OCI-LY7 (cell line): Measurements from ENCODE around the gene FRAT2. TPM values are rescaled to one million over a fixed set of nuclear protein-coding genes. Genes with fewer than 3 reads are reported as not detected.

Experiments
- BruUV-seq: library from RNA; stranded (reverse); fragments of 400-500 nt; replicated peaks from 2 replicates; lab custom pipeline; 2021; lab: Mats Ljungman, UMichigan
- CTCF ChIA-PET: fragments of 300-600 bp; sonication (Branson Sonifier 250); formaldehyde crosslinking; loops from one replicate; lab custom pipeline; 2022; ENCODE audit warnings: antibody characterized with exemption; ENCODE audit not compliant: unreplicated experiment; lab: Charles Lee
- POLR2A ChIA-PET: fragments of 300-600 bp; sonication (Branson Sonifier 250); formaldehyde crosslinking; loops from one replicate; lab custom pipeline; 2022; ENCODE audit warnings: antibody characterized with exemption; lab: Charles Lee
- DNase-seq: peaks from one replicate; pipeline ENCODE4 v3.0.0-alpha.2; 2015; ENCODE audit warnings: low spot score
- H2AFZ ChIP-seq: fragments of 200-600 bp; sonication (generic), shearing (Covaris generic); 2 replicates; pipeline ENCODE4 v1.6.1; 2014; ENCODE audit warnings: mild to moderate bottlenecking, antibody characterized with exemption, low read length, moderate library complexity
- H3K27ac ChIP-seq: fragments of 200-600 bp; sonication (generic); 2 replicates; pipeline ENCODE4 v1.5.1; 2014; ENCODE audit warnings: mixed run types, low read depth, mild to moderate bottlenecking, moderate library complexity, low read length, inconsistent platforms; ENCODE audit not compliant: poor library complexity, severe bottlenecking
- H3K36me3 ChIP-seq: fragments of 200-600 bp; sonication (generic); 2 replicates; pipeline ENCODE4 v1.6.1; 2014; ENCODE audit warnings: mild to moderate bottlenecking, antibody characterized with exemption, low read length, moderate library complexity, mixed read lengths; ENCODE audit not compliant: insufficient read depth
- H3K4me1 ChIP-seq: fragments of 200-600 bp; sonication (generic); 2 replicates; pipeline ENCODE4 v1.5.1; 2014; ENCODE audit warnings: mild to moderate bottlenecking, low read length; ENCODE audit not compliant: insufficient read depth, poor library complexity, severe bottlenecking
- H3K4me2 ChIP-seq: fragments of 200-600 bp; sonication (generic); 2 replicates; pipeline ENCODE4 v1.6.1; 2014; ENCODE audit warnings: mild to moderate bottlenecking, low read length
- H3K4me3 ChIP-seq: fragments of 200-600 bp; sonication (generic); 2 replicates; pipeline ENCODE4 v1.5.1; 2014; ENCODE audit warnings: mild to moderate bottlenecking, low read depth, low read length; ENCODE audit not compliant: poor library complexity, severe bottlenecking
- H3K79me2 ChIP-seq: fragments of 200-600 bp; sonication (generic); 2 replicates; pipeline ENCODE4 v1.6.1; 2016; ENCODE audit warnings: low read depth, mild to moderate bottlenecking, low read length, moderate library complexity, mixed read lengths; ENCODE audit not compliant: insufficient read depth
- H3K9me2 ChIP-seq: fragments of 200-600 bp; sonication (generic); 2 replicates; pipeline ENCODE4 v1.6.1; 2016; ENCODE audit warnings: mild to moderate bottlenecking, low read length, mixed read lengths; ENCODE audit not compliant: insufficient read depth
- H3K9me3 ChIP-seq: fragments of 200-600 bp; sonication (generic); 2 replicates; pipeline ENCODE4 v1.6.1; 2014; ENCODE audit warnings: mild to moderate bottlenecking, mixed run types, low read length, mixed read lengths
- H4K20me1 ChIP-seq: fragments of 200-600 bp; sonication (generic); 2 replicates; pipeline ENCODE4 v1.6.1; 2014; ENCODE audit warnings: mild to moderate bottlenecking, antibody characterized with exemption, low read length, moderate library complexity, mixed read lengths; ENCODE audit not compliant: insufficient read depth
- CTCF ChIP-seq: fragments of 200-600 bp; sonication (generic); conservative IDR thresholded peaks from 2 replicates; pipeline ENCODE4 v1.5.1; 2014; ENCODE audit warnings: mild to moderate bottlenecking, antibody characterized with exemption, low read length, moderate library complexity, mixed read lengths
- EZH2phosphoT487 ChIP-seq: fragments of 200-600 bp; sonication (generic); IDR thresholded peaks from 2 replicates; pipeline ENCODE4 v1.6.1; 2018; ENCODE audit warnings: low read depth, borderline replicate concordance, mild to moderate bottlenecking, mixed run types, antibody characterized with exemption, low read length, moderate library complexity, mixed read lengths
- intact Hi-C: fragments of 100-400 bp; cut with micrococcal nuclease; formaldehyde crosslinking; loops from one replicate; pipeline ENCODE4 v1.10.0; 2022; ENCODE audit not compliant: unreplicated experiment
- total RNA-seq, 2 experiments: library from RNA; depleted of rRNA in 1 of 2; stranded (reverse); fragments of >200 nt in 1 of 2; shearing (Covaris generic) in 1 of 2; gene quantifications; 2 replicates each; pipeline ENCODE4 v1.2.3, GENCODE V29; 2014 to 2022

FRAT2 gene
- total RNA-seq, 2 experiments from 2014 or later, result 9.3 to 18.4 TPM

DNA sequence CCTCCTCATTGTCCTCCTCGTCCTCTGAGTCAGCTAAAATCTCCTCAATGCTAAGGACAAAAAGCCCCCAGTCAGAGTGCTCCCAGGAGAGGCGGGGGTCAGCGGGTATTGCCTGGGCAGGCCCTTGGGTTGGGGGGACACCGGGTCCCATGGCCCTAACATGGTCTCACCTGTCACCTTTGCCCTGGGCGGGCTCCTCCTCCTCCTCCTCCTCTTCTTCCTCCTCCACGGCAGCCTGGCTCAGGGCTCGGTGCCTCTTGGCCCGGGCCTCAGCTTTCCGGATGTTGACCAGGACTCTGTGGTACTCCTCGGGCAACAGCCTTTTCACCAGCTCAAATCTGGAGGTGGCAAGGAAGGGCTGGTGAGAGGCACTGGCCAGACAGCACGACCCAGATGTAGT is 32.0 kb upstream of the FRAT2 start:
- H3K27ac ChIP-seq, result no peak overlapping the region
- no peaks in the 10 kb centered on the region for H4K20me1 ChIP-seq
- ChIA-PET POLR2A (interaction anchor here (0.6 kb wide), 2 partner anchors 26 to 52 kb away, joined by 3 to 4 read pairs; no protein-coding TSS in a partner anchor), CTCF (no interaction called here)
- no peak overlapping the region for H2AFZ ChIP-seq
- no TSS peak for BruUV-seq
- H3K4me3 ChIP-seq, result no peak overlapping the region
- peaks cover 13% of the 10 kb centered on the region for H3K4me1 ChIP-seq
- H3K9me3 ChIP-seq, result no peaks in the 10 kb centered on the region
- no peaks in the 10 kb centered on the region for H3K79me2 ChIP-seq
- TF ChIP-seq EZH2phosphoT487, result no peak
- TF ChIP-seq CTCF, result no peak
- no peaks in the 10 kb centered on the region for H3K9me2 ChIP-seq
- H3K36me3 ChIP-seq, result peaks cover 74% of the 10 kb centered on the region
- H3K4me2 ChIP-seq, result no peak overlapping the region
- intact Hi-C loops, result no loop called here
- DNase-seq, result no peak

DNA sequence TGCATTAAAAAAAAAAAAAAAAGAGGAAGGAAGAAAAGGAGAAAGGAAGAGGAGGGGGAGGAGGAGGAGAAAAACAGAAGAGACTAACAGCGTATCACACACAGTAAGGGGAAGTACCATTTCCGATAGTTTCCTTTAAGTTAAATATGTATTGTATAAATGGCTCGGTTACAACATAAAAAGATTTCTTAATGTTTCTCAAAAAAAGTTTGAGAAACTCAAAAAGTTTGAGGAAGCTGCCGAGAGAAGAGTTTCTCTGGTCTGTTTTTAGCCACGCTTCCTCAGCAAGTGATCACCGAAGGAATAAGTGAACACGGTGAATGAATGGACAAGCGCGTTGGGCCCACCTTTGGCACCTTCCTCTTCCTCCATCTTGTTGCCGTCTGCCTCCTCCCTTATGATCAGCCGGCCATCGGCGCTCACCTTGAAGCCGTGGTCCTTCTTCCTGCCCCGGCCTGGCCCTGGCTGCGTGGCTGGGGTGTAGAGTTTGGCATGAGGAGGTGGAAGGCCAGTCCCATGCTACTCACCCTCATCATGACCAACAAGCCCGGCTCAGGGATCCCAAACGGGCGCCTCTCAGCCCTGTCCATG is 31.3 kb upstream of the FRAT2 start:
- POLR2A ChIA-PET, result interaction anchor here (0.5 to 1.5 kb wide), 6 partner anchors 34 to 180 kb away, joined by 3 to 6 read pairs (median 4); partner anchors contain the start of gene RRP12
- Histone ChIP-seq H3K4me2 (peak overlapping the region; percentile 12; the same call in 1 of the 2 replicates), H3K79me2 (no peaks in the 10 kb centered on the region), H4K20me1 (no peaks in the 10 kb centered on the region), H3K36me3 (peaks cover 68% of the 10 kb centered on the region), H3K4me1 (peaks cover 13% of the 10 kb centered on the region), H3K27ac (peak overlapping the region; percentile 53), H2AFZ (no peak overlapping the region), H3K9me3 (no peaks in the 10 kb centered on the region), H3K9me2 (no peaks in the 10 kb centered on the region), H3K4me3 (no peak overlapping the region)
- CTCF ChIA-PET, result no interaction called here
- TF ChIP-seq EZH2phosphoT487 (no peak), CTCF (no peak)
- intact Hi-C loops, result no loop called here
- no TSS peak for BruUV-seq
- DNase-seq, result peak; percentile 49

GRCh38 chr10:97363071-97363470 is 28.5 kb upstream of the FRAT2 start:
- Histone ChIP-seq H3K4me3 (no peak overlapping the region), H2AFZ (no peak overlapping the region), H3K4me2 (no peak overlapping the region), H3K9me2 (no peaks in the 10 kb centered on the region), H3K4me1 (peaks cover 13% of the 10 kb centered on the region), H4K20me1 (no peaks in the 10 kb centered on the region), H3K9me3 (no peaks in the 10 kb centered on the region), H3K27ac (no peak overlapping the region), H3K36me3 (peaks cover 63% of the 10 kb centered on the region), H3K79me2 (no peaks in the 10 kb centered on the region)
- intact Hi-C loops, result no loop called here
- no peak for DNase-seq
- CTCF ChIA-PET, result no interaction called here
- POLR2A ChIA-PET, result interaction anchor here (0.6 kb wide), 1 partner anchor 79 kb away, joined by 3 read pairs; no protein-coding TSS in a partner anchor
- TF ChIP-seq CTCF (no peak), EZH2phosphoT487 (no peak)
- no TSS peak for BruUV-seq
